Panc1 (cell line): Measurements from ENCODE around the gene ADGRL1. TPM values are rescaled to one million over a fixed set of nuclear protein-coding genes. Genes with fewer than 3 reads are reported as not detected.

ENCODE experiments used
- ATAC-seq: fragments of 200-7000 bp; cut with Tn5 transposase; 2 replicates; pipeline ENCODE4 v1.9.1; 2020; ENCODE audit warnings: mild to moderate bottlenecking, moderate library complexity
- BruUV-seq: library from RNA; stranded (reverse); fragments of 400-500 nt; replicated peaks from 2 replicates; lab custom pipeline; 2021; lab: Mats Ljungman, UMichigan
- CTCF ChIA-PET: fragments of 300-600 bp; sonication (Branson Sonifier 250); formaldehyde crosslinking; loops from one replicate; lab custom pipeline; 2022; ENCODE audit warnings: antibody characterized with exemption; lab: Charles Lee
- POLR2A ChIA-PET: fragments of 300-600 bp; sonication (Branson Sonifier 250); formaldehyde crosslinking; loops from one replicate; lab custom pipeline; 2022; ENCODE audit warnings: antibody characterized with exemption; lab: Charles Lee
- DNase-seq: peaks from one replicate; pipeline ENCODE4 v3.0.0-alpha.2; 2010; ENCODE audit warnings: low read depth, low spot score
- H3K27ac ChIP-seq: 2 replicates; pipeline ENCODE4 v1.5.1; 2011; ENCODE audit warnings: mild to moderate bottlenecking, low read length, inconsistent platforms
- H3K27me3 ChIP-seq: fragments of 200-500 bp; sonication (Bioruptor generic); 2 replicates; pipeline ENCODE4 v1.6.0; 2014; ENCODE audit warnings: low read length, inconsistent platforms; ENCODE audit not compliant: control insufficient read depth, insufficient read depth
- H3K36me3 ChIP-seq: fragments of 200-500 bp; sonication (Bioruptor generic); 2 replicates; pipeline ENCODE4 v1.5.1; 2014; ENCODE audit warnings: inconsistent platforms, mild to moderate bottlenecking, low read length, moderate library complexity; ENCODE audit not compliant: control insufficient read depth, insufficient read depth
- H3K4me1 ChIP-seq: 2 replicates; pipeline ENCODE4 v1.5.1; 2011; ENCODE audit warnings: inconsistent platforms, mild to moderate bottlenecking, low read length, moderate library complexity; ENCODE audit not compliant: control insufficient read depth, insufficient read depth
- H3K4me3 ChIP-seq, 2 experiments: 2 replicates each; pipeline ENCODE4 v1.5.1; 2011 to 2012; ENCODE audit warnings: low read depth in 2 of 2, low read length in 2 of 2, mild to moderate bottlenecking in 2 of 2, inconsistent platforms in 1 of 2, moderate library complexity in 1 of 2
- H3K9me3 ChIP-seq: fragments of 200-500 bp; sonication (Bioruptor generic); 2 replicates; pipeline ENCODE4 v1.5.1; 2014; ENCODE audit warnings: low read depth, mild to moderate bottlenecking, inconsistent platforms, low read length, moderate library complexity; ENCODE audit not compliant: control insufficient read depth, insufficient read depth
- POLR2AphosphoS5 ChIP-seq: IDR thresholded peaks from 2 replicates; pipeline ENCODE4 v1.6.1; 2012; ENCODE audit warnings: mild to moderate bottlenecking, low read depth, low read length, moderate library complexity
- SIN3A ChIP-seq: IDR thresholded peaks from 2 replicates; pipeline ENCODE4 v1.6.1; 2012; ENCODE audit warnings: low read depth, mild to moderate bottlenecking, low read length, moderate library complexity, borderline replicate concordance; ENCODE audit not compliant: insufficient read depth
- TCF7L2 ChIP-seq: IDR thresholded peaks from 2 replicates; pipeline ENCODE4 v1.6.1; 2011; ENCODE audit warnings: mild to moderate bottlenecking, low read depth, low read length, inconsistent platforms
- in situ Hi-C: cut with HindIII; loops from 2 replicates; pipeline ENCODE4 v1.10.0; 2016; ENCODE audit warnings: low sequenced_read_pairs, low pct_unique_long_range_greater_than_20kb
- intact Hi-C: fragments of 100-400 bp; cut with micrococcal nuclease; formaldehyde crosslinking; loops from one replicate; pipeline ENCODE4 v1.10.0; 2022; ENCODE audit not compliant: unreplicated experiment
- total RNA-seq: library from RNA; stranded (reverse); gene quantifications from one replicate; pipeline ENCODE4 v1.2.1, GENCODE V29; 2021; ENCODE audit not compliant: unreplicated experiment
- TF ChIP-seq, protein P1 (sequence below), 2 experiments: IDR thresholded peaks; 2 replicates each; pipeline ENCODE4 v1.6.1; 2011 to 2012; ENCODE audit warnings: low read depth in 2 of 2, control low read depth in 1 of 2, low read length in 1 of 2, mild to moderate bottlenecking in 1 of 2, moderate library complexity in 1 of 2; ENCODE audit not compliant: insufficient read depth in 1 of 2
- TF ChIP-seq, protein P2 (sequence below): fragments of 450-650 bp; IDR thresholded peaks from 2 replicates; pipeline ENCODE4 v1.5.1; 2017; ENCODE audit warnings: mild to moderate bottlenecking

The ADGRL1 gene
- total RNA-seq, 1 experiment from 2014 or later, result 37.7 TPM

DNA sequence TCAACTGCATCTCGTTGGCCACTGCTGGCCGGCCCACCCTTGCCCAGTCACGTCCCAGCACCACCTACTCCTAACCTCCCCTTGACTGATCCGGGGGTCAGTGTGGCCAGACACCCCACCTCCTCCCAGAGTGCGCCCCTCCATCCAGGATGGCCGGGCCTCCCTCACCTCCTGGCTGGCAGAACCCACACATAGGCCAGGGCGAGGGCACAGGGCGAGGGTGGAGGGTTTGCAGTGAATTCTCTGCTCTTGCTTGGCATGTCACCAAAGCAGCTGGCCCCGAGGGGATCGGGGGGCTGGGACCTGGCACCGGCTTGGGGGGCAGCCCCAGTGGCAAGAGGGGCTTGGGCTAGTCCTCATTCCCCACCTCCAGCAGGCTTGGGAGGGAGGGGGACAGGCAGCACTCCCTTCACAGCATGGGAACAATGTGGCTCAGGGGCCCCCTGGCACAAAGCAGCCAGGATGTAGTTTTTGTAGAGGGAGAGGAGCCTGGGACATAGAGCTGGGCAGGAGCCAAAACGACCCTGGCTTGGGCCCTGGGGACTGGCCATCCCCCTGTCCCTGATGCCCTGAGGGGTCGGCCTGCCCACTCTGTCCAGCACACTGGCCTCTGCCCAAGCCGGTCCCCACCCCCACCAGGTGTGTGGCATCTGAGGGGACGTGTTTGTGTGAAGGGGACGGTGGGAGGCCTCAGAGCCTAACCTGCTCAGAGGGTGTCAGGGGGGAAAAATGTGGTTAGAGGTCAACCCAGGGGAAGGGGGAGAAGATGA is 41.1 kb downstream of the ADGRL1 start:
- no peak for ATAC-seq
- in situ Hi-C loops (no loop called here), intact Hi-C loops (no loop called here)
- TF ChIP-seq TCF7L2 (no peak), POLR2AphosphoS5 (no peak), SIN3A (no peak)
- TF ChIP-seq, protein P1, sequence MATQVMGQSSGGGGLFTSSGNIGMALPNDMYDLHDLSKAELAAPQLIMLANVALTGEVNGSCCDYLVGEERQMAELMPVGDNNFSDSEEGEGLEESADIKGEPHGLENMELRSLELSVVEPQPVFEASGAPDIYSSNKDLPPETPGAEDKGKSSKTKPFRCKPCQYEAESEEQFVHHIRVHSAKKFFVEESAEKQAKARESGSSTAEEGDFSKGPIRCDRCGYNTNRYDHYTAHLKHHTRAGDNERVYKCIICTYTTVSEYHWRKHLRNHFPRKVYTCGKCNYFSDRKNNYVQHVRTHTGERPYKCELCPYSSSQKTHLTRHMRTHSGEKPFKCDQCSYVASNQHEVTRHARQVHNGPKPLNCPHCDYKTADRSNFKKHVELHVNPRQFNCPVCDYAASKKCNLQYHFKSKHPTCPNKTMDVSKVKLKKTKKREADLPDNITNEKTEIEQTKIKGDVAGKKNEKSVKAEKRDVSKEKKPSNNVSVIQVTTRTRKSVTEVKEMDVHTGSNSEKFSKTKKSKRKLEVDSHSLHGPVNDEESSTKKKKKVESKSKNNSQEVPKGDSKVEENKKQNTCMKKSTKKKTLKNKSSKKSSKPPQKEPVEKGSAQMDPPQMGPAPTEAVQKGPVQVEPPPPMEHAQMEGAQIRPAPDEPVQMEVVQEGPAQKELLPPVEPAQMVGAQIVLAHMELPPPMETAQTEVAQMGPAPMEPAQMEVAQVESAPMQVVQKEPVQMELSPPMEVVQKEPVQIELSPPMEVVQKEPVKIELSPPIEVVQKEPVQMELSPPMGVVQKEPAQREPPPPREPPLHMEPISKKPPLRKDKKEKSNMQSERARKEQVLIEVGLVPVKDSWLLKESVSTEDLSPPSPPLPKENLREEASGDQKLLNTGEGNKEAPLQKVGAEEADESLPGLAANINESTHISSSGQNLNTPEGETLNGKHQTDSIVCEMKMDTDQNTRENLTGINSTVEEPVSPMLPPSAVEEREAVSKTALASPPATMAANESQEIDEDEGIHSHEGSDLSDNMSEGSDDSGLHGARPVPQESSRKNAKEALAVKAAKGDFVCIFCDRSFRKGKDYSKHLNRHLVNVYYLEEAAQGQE (IDR thresholded peaks at IDR 0.05; ENCODE audit: insufficient read depth in 1 of 2, low read depth in 2 of 2, low read length in 1 of 2), result no peak
- H3K27ac ChIP-seq, result no peak overlapping the region
- no TSS peak for BruUV-seq
- POLR2A ChIA-PET, result no interaction called here
- H3K4me1 ChIP-seq, result no peaks in the 10 kb centered on the region; the same call in 1 of the 2 replicates
- H3K36me3 ChIP-seq, result no peaks in the 10 kb centered on the region
- DNase-seq, result no peak
- CTCF ChIA-PET, result no interaction called here
- H3K27me3 ChIP-seq, result no peaks in the 10 kb centered on the region
- H3K4me3 ChIP-seq, result no peak overlapping the region
- no peaks in the 10 kb centered on the region for H3K9me3 ChIP-seq

DNA sequence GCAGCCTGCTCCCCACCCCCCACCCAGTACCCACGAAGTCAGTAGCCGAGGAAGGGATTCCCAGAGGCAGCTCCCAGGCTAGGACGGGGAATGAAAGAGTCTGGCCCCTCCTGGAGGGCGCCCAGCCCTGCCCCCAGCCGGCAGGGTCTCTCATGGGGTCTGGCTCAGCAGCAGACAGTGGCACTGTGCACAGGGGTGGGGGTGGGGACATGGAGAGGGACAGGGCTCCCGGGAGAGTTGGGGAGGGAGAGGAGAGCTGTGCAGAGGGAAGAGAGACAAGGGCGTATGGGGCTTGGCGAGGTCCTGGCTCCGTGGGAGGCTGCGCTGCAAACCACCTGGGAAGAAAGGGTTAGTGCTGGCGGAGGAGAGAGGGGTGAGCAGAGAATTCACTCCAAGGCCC is 41.9 kb downstream of the ADGRL1 start:
- in situ Hi-C loops, result no loop called here
- ChIA-PET POLR2A (no interaction called here), CTCF (no interaction called here)
- no peaks in the 10 kb centered on the region; the same call in 1 of the 2 replicates for H3K4me1 ChIP-seq
- no peak for ATAC-seq
- no peak for DNase-seq
- no TSS peak for BruUV-seq
- no peak overlapping the region for H3K4me3 ChIP-seq
- H3K27me3 ChIP-seq, result no peaks in the 10 kb centered on the region
- H3K27ac ChIP-seq, result no peak overlapping the region
- no peaks in the 10 kb centered on the region for H3K36me3 ChIP-seq
- no peaks in the 10 kb centered on the region for H3K9me3 ChIP-seq
- no peak for TF ChIP-seq SIN3A
- no peak for TF ChIP-seq TCF7L2
- TF ChIP-seq, protein P1 (IDR thresholded peaks at IDR 0.05; ENCODE audit: insufficient read depth in 1 of 2, low read depth in 2 of 2, low read length in 1 of 2), result no peak
- TF ChIP-seq, protein P2, sequence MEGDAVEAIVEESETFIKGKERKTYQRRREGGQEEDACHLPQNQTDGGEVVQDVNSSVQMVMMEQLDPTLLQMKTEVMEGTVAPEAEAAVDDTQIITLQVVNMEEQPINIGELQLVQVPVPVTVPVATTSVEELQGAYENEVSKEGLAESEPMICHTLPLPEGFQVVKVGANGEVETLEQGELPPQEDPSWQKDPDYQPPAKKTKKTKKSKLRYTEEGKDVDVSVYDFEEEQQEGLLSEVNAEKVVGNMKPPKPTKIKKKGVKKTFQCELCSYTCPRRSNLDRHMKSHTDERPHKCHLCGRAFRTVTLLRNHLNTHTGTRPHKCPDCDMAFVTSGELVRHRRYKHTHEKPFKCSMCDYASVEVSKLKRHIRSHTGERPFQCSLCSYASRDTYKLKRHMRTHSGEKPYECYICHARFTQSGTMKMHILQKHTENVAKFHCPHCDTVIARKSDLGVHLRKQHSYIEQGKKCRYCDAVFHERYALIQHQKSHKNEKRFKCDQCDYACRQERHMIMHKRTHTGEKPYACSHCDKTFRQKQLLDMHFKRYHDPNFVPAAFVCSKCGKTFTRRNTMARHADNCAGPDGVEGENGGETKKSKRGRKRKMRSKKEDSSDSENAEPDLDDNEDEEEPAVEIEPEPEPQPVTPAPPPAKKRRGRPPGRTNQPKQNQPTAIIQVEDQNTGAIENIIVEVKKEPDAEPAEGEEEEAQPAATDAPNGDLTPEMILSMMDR, result no peak
- TF ChIP-seq POLR2AphosphoS5, result no peak
- intact Hi-C loops, result no loop called here
